Spleen (tissue), 11 donors: ENCODE data around the gene RELCH. TPM values are rescaled to one million over a fixed set of nuclear protein-coding genes. Genes with fewer than 3 reads are reported as not detected.

Experiments used
- DNase-seq: peaks from one replicate; pipeline ENCODE4 v3.0.0-alpha.2; 2020
- H3K27ac ChIP-seq, 8 donors: fragments of 200-600 bp; sonication (generic) in 7 of 8; 1 replicate in 4 of 8; 2 replicates in 4 of 8; pipeline versions ENCODE4 v1.5.0 to v1.8.0; 2016 to 2021; ENCODE audit warnings: inconsistent platforms in 4 of 8, mild to moderate bottlenecking in 4 of 8, moderate library complexity in 1 of 8
- H3K27me3 ChIP-seq, 7 donors: fragments of 200-600 bp; sonication (generic) in 6 of 7; replicated peaks in 1 of 7; 1 replicate in 4 of 7; 2 replicates in 3 of 7; pipeline versions ENCODE4 v1.5.0 to v1.8.0; 2016 to 2021; ENCODE audit warnings: inconsistent platforms in 3 of 7, mild to moderate bottlenecking in 1 of 7
- H3K36me3 ChIP-seq, 6 donors: fragments of 200-600 bp; sonication (generic) in 5 of 6; 1 replicate in 4 of 6; 2 replicates in 2 of 6; pipeline versions ENCODE4 v1.5.0 to v1.8.0; 2016 to 2021; ENCODE audit warnings: inconsistent platforms in 2 of 6
- H3K4me1 ChIP-seq, 6 donors: fragments of 200-600 bp; sonication (generic) in 5 of 6; 1 replicate in 3 of 6; 2 replicates in 3 of 6; pipeline versions ENCODE4 v1.5.0 to v1.8.0; 2016 to 2021; ENCODE audit warnings: inconsistent platforms in 3 of 6
- H3K4me3 ChIP-seq, 8 donors: fragments of 200-600 bp; sonication (generic) in 7 of 8; 1 replicate in 4 of 8; 2 replicates in 4 of 8; pipeline versions ENCODE4 v1.5.0 to v1.8.0; 2016 to 2021; ENCODE audit warnings: inconsistent platforms in 4 of 8, mild to moderate bottlenecking in 4 of 8, moderate library complexity in 2 of 8
- H3K9me3 ChIP-seq, 8 donors: fragments of 200-600 bp; sonication (generic) in 7 of 8; 1 replicate in 4 of 8; 2 replicates in 4 of 8; pipeline versions ENCODE4 v1.5.0 to v1.8.0; 2016 to 2021; ENCODE audit warnings: inconsistent platforms in 4 of 8
- CTCF ChIP-seq, 11 experiments: fragments of 200-600 bp in 7 of 11; fragments of 450-650 bp in 4 of 11; sonication (generic) in 4 of 11; IDR thresholded peaks in 8 of 11; conservative IDR thresholded peaks in 3 of 11; 1 replicate in 7 of 11; 2 replicates in 4 of 11; pipeline versions ENCODE4 v1.4.0 to v1.8.0; 2016 to 2021; ENCODE audit warnings: antibody characterized with exemption in 11 of 11, inconsistent platforms in 4 of 11, mild to moderate bottlenecking in 1 of 11
- POLR2A ChIP-seq, 3 donors: fragments of 450-650 bp; IDR thresholded peaks; one replicate each; pipeline ENCODE4 v1.5.1; 2017; ENCODE audit warnings: antibody characterized with exemption in 3 of 3, mild to moderate bottlenecking in 1 of 3
- POLR2AphosphoS5 ChIP-seq, 3 donors: sonication (generic); formaldehyde crosslinking; IDR thresholded peaks; one replicate each; pipeline ENCODE4 v1.5.1; 2017; ENCODE audit warnings: antibody characterized with exemption in 3 of 3
- WGBS, 5 donors: extraction: QIAGEN DNeasy Blood & Tissue Kit in 3 of 5; methylation state at CpG; one replicate each; pipeline versions ENCODE4 v1.1.5 to v1.1.7; 2013 to 2018; 5-methylcytosine and 5-hydroxymethylcytosine counted together
- intact Hi-C: fragments of 100-400 bp; cut with DNase I; formaldehyde crosslinking; loops from one replicate; pipeline ENCODE4 v1.15.0; 2023; ENCODE audit warnings: low total_unique reads
- polyA plus RNA-seq, 3 donors: library from polyadenylated mRNA; stranded (reverse); fragments of 200-250 nt; gene quantifications; one replicate each; pipeline ENCODE4 v1.2.1, GENCODE V29; 2013
- total RNA-seq, 7 donors: library from RNA; depleted of rRNA in 3 of 7; stranded (reverse); fragments of >200 nt in 3 of 7; fragmentation: NEBNext Ultra II Directional in 4 of 7; extraction: Animal tissue kit (Norgen Biotek cat#: 25700) in 4 of 7; gene quantifications; one replicate each; pipeline versions ENCODE4 v1.1.0 to v1.2.1, GENCODE V29; 2016 to 2021
- donor health status: healthy with polysubstance abuse.
- donor health status: DM: no; HTN: no; CAD: no; lungs with moderate emphysema.
- donor health status: DM: no; HTN: no; CAD: no.
- donor health status: Bipolar disorder and iron deficiency.
- donor health status: healthy.
- donor health status: DM: no; HTN: no; CAD: no.
- donor health status: DM: yes; HTN: yes; CAD: no.

Gene RELCH
- total and polyA plus RNA-seq, 10 donors = 11.8 to 75.1 (median 49.3) TPM

GRCh38 chr18:62179213-62179612, 7.8 kb upstream of the RELCH start:
- Histone ChIP-seq H3K36me3 (no peaks in the 10 kb centered on the region), H3K27ac (no peak overlapping the region), H3K9me3 (no peaks in the 10 kb centered on the region), H3K27me3 (no peaks in the 10 kb centered on the region), H3K4me3 (no peak overlapping the region), H3K4me1 (peaks cover 0 to 23% (median 6%) of the 10 kb centered on the region in 6 donors)
- 81 to 93% (median 90%) methylated on average over 4 of the region's 4 CpGs for WGBS, 5 donors
- TF ChIP-seq CTCF (IDR thresholded peaks at IDR 0.05 in 8 of 11, conservative IDR thresholded peaks at IDR 0.05 in 3 of 11) (no peak), POLR2AphosphoS5 (IDR thresholded peaks at IDR 0.05) (no peak), POLR2A (IDR thresholded peaks at IDR 0.05) (no peak)
- no peak for DNase-seq
- intact Hi-C loops = no loop called here

GRCh38 chr18:62182220-62182619, 4.8 kb upstream of the RELCH start:
- TF ChIP-seq POLR2AphosphoS5 (IDR thresholded peaks at IDR 0.05) (no peak), POLR2A (IDR thresholded peaks at IDR 0.05) (no peak), CTCF (IDR thresholded peaks at IDR 0.05 in 8 of 11, conservative IDR thresholded peaks at IDR 0.05 in 3 of 11) (no peak)
- Histone ChIP-seq H3K4me1 (peaks cover 0 to 46% (median 18%) of the 10 kb centered on the region in 6 donors), H3K9me3 (no peaks in the 10 kb centered on the region), H3K4me3 (no peak overlapping the region), H3K36me3 (no peaks in the 10 kb centered on the region), H3K27ac (no peak overlapping the region), H3K27me3 (no peaks in the 10 kb centered on the region)
- no peak for DNase-seq
- intact Hi-C loops = loop anchor here (10.0 kb wide), 1 partner anchor 343 kb away; the partner anchor contains the start of gene ZCCHC2
- 60 to 81% (median 68%) methylated on average over 3 of the region's 3 CpGs for WGBS, 5 donors

GRCh38 chr18:62183578-62184195, 3.4 kb upstream of the RELCH start:
- peaks cover 7 to 58% (median 26%) of the 10 kb centered on the region in 6 donors for H3K4me1 ChIP-seq
- no peaks in the 10 kb centered on the region for H3K36me3 ChIP-seq
- no peak overlapping the region for H3K4me3 ChIP-seq
- no peaks in the 10 kb centered on the region for H3K9me3 ChIP-seq
- DNase-seq = no peak
- TF ChIP-seq CTCF (IDR thresholded peaks at IDR 0.05 in 8 of 11, conservative IDR thresholded peaks at IDR 0.05 in 3 of 11) (peak; percentile 70 to 94 (median 86)), POLR2A (IDR thresholded peaks at IDR 0.05) (no peak)
- H3K27ac ChIP-seq = no peak overlapping the region
- intact Hi-C loops = loop anchor here (10.0 kb wide), 1 partner anchor 341 kb away; the partner anchor contains the start of gene ZCCHC2
- 4 to 12% (median 11%) methylated on average over 2 of the region's 2 CpGs for WGBS, 5 donors
- no peaks in the 10 kb centered on the region for H3K27me3 ChIP-seq

- WGBS, 5 donors = 0 to 1% (median 0%) methylated on average over 12 of the region's 12 CpGs
- intact Hi-C loops = loop anchor here (5.0 to 10.0 kb wide), 2 partner anchors 61 to 338 kb away; partner anchors contain the start of gene ZCCHC2
- Histone ChIP-seq H3K9me3 (no peaks in the 10 kb centered on the region), H3K27ac (peak overlapping the region; percentile 65 to 90 (median 88)), H3K4me3 (peak overlapping the region; percentile 81 to 100 (median 99)), H3K4me1 (peaks cover 33 to 85% (median 53%) of the 10 kb centered on the region in 6 donors), H3K27me3 (no peaks in the 10 kb centered on the region), H3K36me3 (no peaks in the 10 kb centered on the region)
- no peak for DNase-seq
- TF ChIP-seq POLR2AphosphoS5 (IDR thresholded peaks at IDR 0.05) (no peak), POLR2A (IDR thresholded peaks at IDR 0.05) (no peak), CTCF (IDR thresholded peaks at IDR 0.05 in 8 of 11, conservative IDR thresholded peaks at IDR 0.05 in 3 of 11) (no peak)
Measured at GRCh38 chr18:62186499-62186773, 619 bp upstream of the RELCH start.
